Spleen (tissue), 11 donors: Measurements from ENCODE around the gene PDCD4. TPM values are rescaled to one million over a fixed set of nuclear protein-coding genes. Genes with fewer than 3 reads are reported as not detected.

Experiments used
- DNase-seq: peaks from one replicate; pipeline ENCODE4 v3.0.0-alpha.2; 2020
- H3K27ac ChIP-seq, 8 donors: fragments of 200-600 bp; sonication (generic) in 7 of 8; 1 replicate in 4 of 8; 2 replicates in 4 of 8; pipeline versions ENCODE4 v1.5.0 to v1.8.0; 2016 to 2021; ENCODE audit warnings: inconsistent platforms in 4 of 8, mild to moderate bottlenecking in 4 of 8, moderate library complexity in 1 of 8
- H3K27me3 ChIP-seq, 7 donors: fragments of 200-600 bp; sonication (generic) in 6 of 7; replicated peaks in 1 of 7; 1 replicate in 4 of 7; 2 replicates in 3 of 7; pipeline versions ENCODE4 v1.5.0 to v1.8.0; 2016 to 2021; ENCODE audit warnings: inconsistent platforms in 3 of 7, mild to moderate bottlenecking in 1 of 7
- H3K36me3 ChIP-seq, 6 donors: fragments of 200-600 bp; sonication (generic) in 5 of 6; 1 replicate in 4 of 6; 2 replicates in 2 of 6; pipeline versions ENCODE4 v1.5.0 to v1.8.0; 2016 to 2021; ENCODE audit warnings: inconsistent platforms in 2 of 6
- H3K4me1 ChIP-seq, 6 donors: fragments of 200-600 bp; sonication (generic) in 5 of 6; 1 replicate in 3 of 6; 2 replicates in 3 of 6; pipeline versions ENCODE4 v1.5.0 to v1.8.0; 2016 to 2021; ENCODE audit warnings: inconsistent platforms in 3 of 6
- H3K4me3 ChIP-seq, 8 donors: fragments of 200-600 bp; sonication (generic) in 7 of 8; 1 replicate in 4 of 8; 2 replicates in 4 of 8; pipeline versions ENCODE4 v1.5.0 to v1.8.0; 2016 to 2021; ENCODE audit warnings: inconsistent platforms in 4 of 8, mild to moderate bottlenecking in 4 of 8, moderate library complexity in 2 of 8
- H3K9me3 ChIP-seq, 8 donors: fragments of 200-600 bp; sonication (generic) in 7 of 8; 1 replicate in 4 of 8; 2 replicates in 4 of 8; pipeline versions ENCODE4 v1.5.0 to v1.8.0; 2016 to 2021; ENCODE audit warnings: inconsistent platforms in 4 of 8
- CTCF ChIP-seq, 11 experiments: fragments of 200-600 bp in 7 of 11; fragments of 450-650 bp in 4 of 11; sonication (generic) in 4 of 11; IDR thresholded peaks in 8 of 11; conservative IDR thresholded peaks in 3 of 11; 1 replicate in 7 of 11; 2 replicates in 4 of 11; pipeline versions ENCODE4 v1.4.0 to v1.8.0; 2016 to 2021; ENCODE audit warnings: antibody characterized with exemption in 11 of 11, inconsistent platforms in 4 of 11, mild to moderate bottlenecking in 1 of 11
- POLR2A ChIP-seq, 3 donors: fragments of 450-650 bp; IDR thresholded peaks; one replicate each; pipeline ENCODE4 v1.5.1; 2017; ENCODE audit warnings: antibody characterized with exemption in 3 of 3, mild to moderate bottlenecking in 1 of 3
- POLR2AphosphoS5 ChIP-seq, 3 donors: sonication (generic); formaldehyde crosslinking; IDR thresholded peaks; one replicate each; pipeline ENCODE4 v1.5.1; 2017; ENCODE audit warnings: antibody characterized with exemption in 3 of 3
- WGBS, 5 donors: extraction: QIAGEN DNeasy Blood & Tissue Kit in 3 of 5; methylation state at CpG; one replicate each; pipeline versions ENCODE4 v1.1.5 to v1.1.7; 2013 to 2018; 5-methylcytosine and 5-hydroxymethylcytosine counted together
- intact Hi-C: fragments of 100-400 bp; cut with DNase I; formaldehyde crosslinking; loops from one replicate; pipeline ENCODE4 v1.15.0; 2023; ENCODE audit warnings: low total_unique reads
- polyA plus RNA-seq, 3 donors: library from polyadenylated mRNA; stranded (reverse); fragments of 200-250 nt; gene quantifications; one replicate each; pipeline ENCODE4 v1.2.1, GENCODE V29; 2013
- total RNA-seq, 7 donors: library from RNA; depleted of rRNA in 3 of 7; stranded (reverse); fragments of >200 nt in 3 of 7; fragmentation: NEBNext Ultra II Directional in 4 of 7; extraction: Animal tissue kit (Norgen Biotek cat#: 25700) in 4 of 7; gene quantifications; one replicate each; pipeline versions ENCODE4 v1.1.0 to v1.2.1, GENCODE V29; 2016 to 2021
- donor health status: healthy with polysubstance abuse.
- donor health status: DM: no; HTN: no; CAD: no; lungs with moderate emphysema.
- donor health status: DM: no; HTN: no; CAD: no.
- donor health status: Bipolar disorder and iron deficiency.
- donor health status: healthy.
- donor health status: DM: no; HTN: no; CAD: no.
- donor health status: DM: yes; HTN: yes; CAD: no.

The PDCD4 gene
- total and polyA plus RNA-seq, 10 donors, result 121 to 204 (median 161) TPM

- H3K4me1 ChIP-seq, result peaks cover 85 to 100% (median 99%) of the 10 kb centered on the region in 6 donors
- WGBS, 5 donors, result 16 to 26% (median 23%) methylated on average over 6 of the region's 6 CpGs
- no peaks in the 10 kb centered on the region for H3K9me3 ChIP-seq
- peak overlapping the region; percentile 61 to 100 (median 99) for H3K27ac ChIP-seq
- H3K4me3 ChIP-seq, result peak overlapping the region in 1 of 8 donors; percentile 56
- intact Hi-C loops, result no loop called here
- H3K27me3 ChIP-seq, result no peaks in the 10 kb centered on the region
- no peak for TF ChIP-seq CTCF (IDR thresholded peaks at IDR 0.05 in 8 of 11, conservative IDR thresholded peaks at IDR 0.05 in 3 of 11)
- no peak for TF ChIP-seq POLR2A (IDR thresholded peaks at IDR 0.05)
- peak in 1 of 3 donors; percentile 82 for TF ChIP-seq POLR2AphosphoS5 (IDR thresholded peaks at IDR 0.05)
- no peak for DNase-seq
- H3K36me3 ChIP-seq, result no peaks in the 10 kb centered on the region
Measured at GRCh38 chr10:110864662-110865140, 7.0 kb upstream of the PDCD4 start.

DNA sequence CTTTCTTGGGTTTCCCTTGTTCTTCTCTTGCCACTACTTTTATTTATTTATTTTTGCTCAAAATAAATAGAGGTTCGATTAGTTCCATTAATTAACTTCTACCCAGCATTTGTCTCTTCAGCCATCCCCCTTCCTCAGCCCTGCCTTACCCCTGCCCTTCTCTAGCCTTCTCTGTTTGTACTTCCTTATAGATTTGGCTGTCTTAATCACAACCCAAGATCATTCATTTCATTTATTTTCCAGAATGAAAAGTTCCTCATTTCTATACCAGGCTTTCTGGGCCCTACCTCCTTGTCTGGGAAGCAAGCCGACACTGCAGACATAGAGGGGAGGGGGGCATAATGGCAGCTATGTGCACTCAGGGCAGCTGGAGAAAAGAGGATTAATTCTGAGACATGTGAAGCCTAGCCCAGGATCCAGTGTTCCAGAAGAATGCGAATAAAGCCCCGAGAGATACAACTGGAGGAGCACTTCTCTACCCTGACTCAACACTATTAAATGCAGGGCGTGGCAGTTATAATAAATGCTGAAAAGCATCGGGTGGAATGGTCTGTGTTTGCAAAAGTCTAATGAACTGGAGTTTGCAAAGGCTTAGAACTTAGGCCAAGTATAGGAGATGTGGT lies 6.4 kb upstream of the PDCD4 start:
- 35 to 47% (median 37%) methylated on average over 6 of the region's 6 CpGs for WGBS, 5 donors
- intact Hi-C loops, result no loop called here
- Histone ChIP-seq H3K4me3 (peak overlapping the region in 2 of 8 donors; percentile 0 to 56), H3K4me1 (peaks cover 85 to 100% (median 99%) of the 10 kb centered on the region in 6 donors), H3K27me3 (no peaks in the 10 kb centered on the region), H3K36me3 (no peaks in the 10 kb centered on the region), H3K27ac (peak overlapping the region; percentile 61 to 100 (median 99)), H3K9me3 (no peaks in the 10 kb centered on the region)
- no peak for DNase-seq
- TF ChIP-seq CTCF (IDR thresholded peaks at IDR 0.05 in 8 of 11, conservative IDR thresholded peaks at IDR 0.05 in 3 of 11) (no peak), POLR2A (IDR thresholded peaks at IDR 0.05) (no peak), POLR2AphosphoS5 (IDR thresholded peaks at IDR 0.05) (no peak)

DNA sequence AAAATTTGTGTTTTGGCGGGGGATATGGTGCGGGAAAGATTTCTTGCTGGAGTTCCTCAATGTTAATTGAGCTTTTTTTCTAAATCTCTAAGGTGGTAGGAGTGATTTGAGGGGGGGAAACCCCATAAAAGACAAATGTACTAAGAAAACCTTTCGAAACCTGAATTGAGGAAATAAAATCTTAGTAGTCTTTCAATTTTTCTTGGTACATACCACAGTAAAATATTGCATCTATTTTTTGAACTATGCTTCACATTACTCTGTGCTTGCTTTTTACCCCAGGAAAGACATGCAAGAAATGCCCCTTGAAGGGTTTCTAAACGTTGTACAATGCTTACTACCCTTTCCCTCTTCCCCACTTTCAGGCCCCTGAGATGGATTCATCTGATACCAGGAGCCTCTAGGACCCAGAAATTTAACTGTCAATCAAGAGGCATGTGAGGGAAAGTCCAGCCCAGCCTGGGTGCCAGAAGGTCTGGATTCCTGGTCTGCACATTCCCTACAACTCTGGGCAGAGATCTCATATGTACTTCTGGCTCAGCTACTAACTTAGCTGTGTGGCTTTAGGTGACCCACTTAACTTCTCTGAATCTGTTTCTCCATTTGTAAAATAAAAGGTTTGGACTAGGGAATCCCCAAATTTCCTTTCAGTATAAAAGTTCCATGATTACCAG lies 5.8 kb upstream of the PDCD4 start:
- no peaks in the 10 kb centered on the region for H3K36me3 ChIP-seq
- DNase-seq, result no peak
- H3K27ac ChIP-seq, result peak overlapping the region; percentile 82 to 100 (median 99)
- 21 to 47% (median 36%) methylated on average over 4 of the region's 4 CpGs for WGBS, 5 donors
- no peaks in the 10 kb centered on the region for H3K27me3 ChIP-seq
- TF ChIP-seq POLR2AphosphoS5 (IDR thresholded peaks at IDR 0.05) (no peak), CTCF (IDR thresholded peaks at IDR 0.05 in 8 of 11, conservative IDR thresholded peaks at IDR 0.05 in 3 of 11) (no peak), POLR2A (IDR thresholded peaks at IDR 0.05) (no peak)
- peaks cover 85 to 100% (median 99%) of the 10 kb centered on the region in 6 donors for H3K4me1 ChIP-seq
- H3K4me3 ChIP-seq, result peak overlapping the region in 2 of 8 donors; percentile 0 to 56
- no peaks in the 10 kb centered on the region for H3K9me3 ChIP-seq
- intact Hi-C loops, result no loop called here
